HG03039 (cell line): ENCODE measurements around the gene VSIG8.
A peak's percentile ranks its signal among the peaks of the same experiment; 100 is the strongest.
"Not testable (repeated sequence)": the region's sequence is repeated elsewhere in the genome, so short reads cannot be mapped to it uniquely, and the experiment has no call there.

Experiments used
- ATAC-seq: cut with Tn5 transposase; IDR thresholded peaks from one replicate; pipeline ENCODE4 v1.9.1; 2021; ENCODE audit warnings: mild to moderate bottlenecking, moderate library complexity; ENCODE audit not compliant: unreplicated experiment

VSIG8 gene, protein sequence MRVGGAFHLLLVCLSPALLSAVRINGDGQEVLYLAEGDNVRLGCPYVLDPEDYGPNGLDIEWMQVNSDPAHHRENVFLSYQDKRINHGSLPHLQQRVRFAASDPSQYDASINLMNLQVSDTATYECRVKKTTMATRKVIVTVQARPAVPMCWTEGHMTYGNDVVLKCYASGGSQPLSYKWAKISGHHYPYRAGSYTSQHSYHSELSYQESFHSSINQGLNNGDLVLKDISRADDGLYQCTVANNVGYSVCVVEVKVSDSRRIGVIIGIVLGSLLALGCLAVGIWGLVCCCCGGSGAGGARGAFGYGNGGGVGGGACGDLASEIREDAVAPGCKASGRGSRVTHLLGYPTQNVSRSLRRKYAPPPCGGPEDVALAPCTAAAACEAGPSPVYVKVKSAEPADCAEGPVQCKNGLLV

DNA sequence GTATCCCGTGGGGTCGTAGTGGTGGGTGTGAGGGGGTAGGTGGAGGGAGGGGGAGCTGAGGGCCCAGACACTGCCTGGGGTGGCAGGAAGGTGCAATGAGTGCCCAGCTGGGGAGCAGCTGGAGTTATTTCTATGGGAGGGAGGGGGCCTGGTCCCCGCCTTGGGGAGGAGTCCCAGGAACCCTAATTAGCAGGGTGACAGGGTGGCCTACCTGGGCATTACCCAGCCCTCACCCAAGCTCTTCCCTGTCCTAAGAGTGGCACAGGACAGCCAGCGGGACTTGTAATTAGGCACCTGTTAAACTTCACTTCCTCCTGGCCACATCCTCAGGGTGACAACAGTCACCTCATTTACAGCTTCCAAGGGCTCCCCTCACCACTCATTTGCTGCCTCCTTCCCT, at the start of gene VSIG8:
VSIG8 (minus strand) TSS at position 101 of the 400 bp plus-strand sequence. CDS start 136 bp downstream, outside the sequence.
- ATAC-seq: no peak

DNA sequence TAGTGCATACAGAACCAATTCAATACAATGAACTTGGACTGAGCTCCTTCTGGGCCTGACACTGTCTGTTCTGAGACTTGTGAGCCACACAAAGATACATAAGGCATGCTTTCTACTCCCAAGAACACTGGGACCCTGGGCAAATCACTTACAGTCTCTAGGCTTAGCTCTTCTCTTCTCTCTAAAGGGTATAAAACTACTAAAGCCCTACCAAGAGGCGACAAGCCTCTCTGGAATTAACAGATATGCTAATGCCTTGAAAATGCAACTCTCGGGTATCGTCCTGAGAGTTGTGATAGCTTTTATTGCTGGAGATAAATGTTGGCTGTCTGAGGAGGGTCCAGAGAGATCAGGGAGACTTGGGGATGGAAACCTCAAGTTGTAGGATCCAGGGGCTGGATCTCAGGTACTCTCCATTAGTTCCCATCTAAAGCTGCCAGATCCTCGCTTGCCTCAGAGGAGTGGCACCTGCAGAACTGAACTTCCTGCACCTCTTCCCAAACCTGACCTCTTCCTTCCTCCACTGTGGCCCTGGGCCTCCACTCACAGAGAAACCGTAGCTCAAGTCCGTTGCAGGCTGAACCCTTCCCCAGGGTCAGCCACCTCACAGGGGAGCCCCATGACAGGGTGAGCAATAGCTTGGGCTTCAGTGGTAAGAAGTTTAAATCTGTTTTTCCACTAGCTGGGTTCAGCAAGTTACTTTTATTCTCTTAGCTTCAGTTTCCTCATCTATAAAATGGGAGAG, 49.0 kb upstream of the VSIG8 start:
- ATAC-seq: no peak

DNA sequence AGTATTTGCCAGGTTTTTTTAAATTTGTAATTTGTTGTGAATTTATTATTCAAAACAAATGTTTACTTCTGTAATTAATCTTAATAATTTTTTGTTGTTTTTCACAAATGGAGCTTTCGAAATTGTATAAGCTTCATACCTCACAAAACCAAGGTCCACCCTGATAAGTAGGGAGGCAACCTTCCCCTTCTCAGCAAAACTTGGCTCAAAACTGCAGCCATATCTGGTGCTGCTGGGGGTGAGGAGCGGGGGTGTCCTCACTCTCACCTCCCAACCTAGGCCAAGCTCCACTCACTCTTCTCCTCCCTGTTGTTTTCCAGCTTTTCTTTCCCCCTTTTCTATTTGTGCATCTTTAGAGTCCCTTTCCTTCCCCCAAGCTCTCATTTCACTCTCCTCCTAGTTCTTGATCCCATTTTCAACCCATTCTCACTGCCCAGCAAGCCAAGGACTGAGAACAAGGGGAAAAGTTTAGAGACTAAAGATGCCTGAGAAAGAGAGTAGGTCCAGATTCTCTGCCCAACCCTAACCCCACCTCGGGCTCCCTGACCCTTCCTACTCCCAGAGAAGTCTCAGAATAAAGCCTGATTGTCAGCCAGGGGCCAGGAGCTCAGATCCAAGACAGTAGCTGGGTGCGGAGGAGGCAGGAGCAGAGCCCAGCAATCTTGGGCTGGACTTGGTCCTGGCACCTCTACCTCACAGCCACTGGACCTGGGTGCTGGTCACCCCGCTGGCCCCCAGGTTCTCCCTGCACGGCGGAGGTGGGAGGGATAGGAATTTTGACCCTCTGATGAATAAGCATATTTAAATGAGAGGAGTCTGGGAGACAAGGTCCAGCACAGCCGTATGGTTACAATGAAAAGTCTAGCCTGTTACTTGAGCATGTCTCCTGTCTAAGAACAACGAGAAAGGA, 45.8 kb upstream of the VSIG8 start:
- ATAC-seq: no peak

DNA sequence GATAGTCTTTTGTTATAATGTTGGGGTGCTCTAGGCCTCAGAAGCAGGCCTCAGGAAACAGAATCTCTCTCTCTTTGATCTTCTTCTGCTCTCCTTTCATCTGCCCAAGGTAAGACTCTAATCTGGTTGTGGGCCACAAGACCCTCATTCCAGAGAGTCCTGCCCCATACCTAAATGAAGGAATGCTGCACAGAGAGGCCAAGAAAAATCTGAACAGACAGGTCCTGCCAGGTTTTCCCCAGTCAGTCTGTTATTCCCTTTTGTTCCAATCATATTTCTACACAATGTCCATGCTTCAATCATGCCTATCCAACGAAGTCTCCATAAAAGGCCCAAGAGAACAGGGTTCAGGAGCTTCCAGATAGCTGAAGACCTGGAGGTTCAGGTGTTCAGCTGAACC, 44.5 kb upstream of the VSIG8 start:
- no peak for ATAC-seq

DNA sequence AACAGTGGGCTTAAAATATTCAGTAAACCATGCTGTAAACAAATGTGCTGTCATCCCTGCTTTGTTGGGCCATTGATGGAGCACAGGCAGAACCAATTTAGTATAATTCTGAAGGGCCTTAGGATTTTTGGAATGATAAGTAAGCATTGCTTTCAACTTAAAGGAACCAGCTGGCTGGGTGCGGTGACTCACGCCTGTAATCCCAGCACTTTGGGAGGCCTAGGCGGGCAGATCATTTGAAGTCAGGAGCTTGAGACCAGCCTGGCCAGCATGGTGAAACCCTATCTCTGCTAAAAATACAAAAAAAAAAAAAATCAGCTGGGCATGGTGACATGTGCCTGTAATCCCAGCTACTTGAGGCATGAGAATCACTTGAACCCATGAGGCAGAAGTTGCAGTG, 41.6 kb upstream of the VSIG8 start:
- ATAC-seq: not testable (repeated sequence)

DNA sequence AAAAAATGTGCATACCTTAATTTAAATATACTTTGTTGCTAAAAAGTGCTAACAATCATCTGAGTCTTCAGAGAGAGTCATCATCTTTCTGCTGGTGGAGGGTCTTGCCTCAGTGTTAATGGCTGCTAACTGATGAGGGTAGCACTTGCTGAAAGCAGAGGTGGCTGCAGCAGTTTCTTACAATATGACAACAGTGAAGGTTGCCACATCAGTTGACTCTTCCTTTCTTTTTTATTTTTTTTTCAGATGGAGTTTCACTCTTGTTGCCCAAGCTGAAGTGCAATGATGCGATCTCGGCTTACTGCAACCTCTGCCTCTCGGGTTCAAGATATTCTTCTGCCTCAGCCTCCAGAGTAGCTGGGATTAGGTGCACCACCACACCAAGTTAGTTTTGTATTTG, 40.1 kb upstream of the VSIG8 start:
- no peak for ATAC-seq

DNA sequence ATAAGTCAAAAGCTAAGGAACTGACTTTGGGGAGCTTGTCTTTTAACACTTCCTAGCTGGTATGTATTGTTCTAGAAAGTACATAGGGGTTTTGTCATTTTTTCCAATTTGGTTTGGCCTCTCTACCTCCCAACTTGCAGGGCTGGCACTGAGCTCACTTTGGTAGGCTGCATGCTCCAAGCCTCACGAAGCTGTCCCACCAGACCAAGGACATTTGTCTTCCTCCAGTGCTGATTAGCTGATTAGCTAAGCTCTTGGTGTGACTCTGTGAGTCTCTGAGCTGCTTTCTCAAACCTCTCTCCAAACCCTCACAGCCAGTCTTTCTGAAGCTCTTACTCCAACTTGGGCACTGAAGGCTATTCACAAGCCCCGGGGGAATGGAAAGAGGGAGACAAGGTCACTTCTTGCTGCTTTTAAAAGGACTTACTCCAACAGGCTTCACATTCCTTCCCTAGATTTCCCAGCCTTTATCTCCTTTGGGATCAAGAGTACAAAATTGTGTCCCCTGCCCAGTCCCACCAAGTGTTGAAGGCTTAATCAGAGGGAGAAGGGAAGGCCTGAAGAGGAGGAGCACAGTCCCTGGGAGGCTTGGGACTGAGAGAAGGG, 38.4 kb upstream of the VSIG8 start:
- ATAC-seq: no peak

DNA sequence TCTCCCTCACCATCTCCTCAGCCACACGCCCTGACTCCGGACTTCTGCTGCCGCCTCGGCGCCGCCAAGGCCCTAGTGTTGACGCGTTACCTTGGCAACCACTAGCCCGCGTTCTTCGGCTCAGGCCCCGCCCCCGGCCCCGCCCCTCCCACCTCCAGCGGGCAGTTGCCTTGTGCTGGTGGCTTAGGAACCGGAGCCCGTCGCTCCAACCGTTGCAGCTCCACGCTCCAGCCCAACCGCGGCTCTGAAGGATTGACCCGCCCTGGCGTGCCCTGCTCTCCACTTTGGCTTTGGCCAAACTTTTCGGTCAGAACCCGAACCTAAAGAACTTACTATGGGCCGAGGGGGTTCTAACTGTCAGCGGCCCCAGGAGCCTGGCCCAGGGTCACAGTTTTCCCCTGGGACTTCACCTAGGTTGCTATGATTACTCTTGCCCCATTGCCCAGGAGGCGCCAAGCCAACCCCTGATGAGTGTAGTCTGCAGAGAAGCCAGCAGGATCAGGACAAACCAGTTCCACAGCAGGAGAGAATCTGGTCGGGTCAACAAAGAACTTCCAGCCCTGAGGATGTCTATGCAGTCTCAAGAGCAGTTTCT, 37.7 kb upstream of the VSIG8 start, which contains the start of gene CFAP45:
CFAP45 (minus strand) TSS at position 80 of the 595 bp plus-strand sequence; CDS start at position 13, 67 bp downstream.
- no peak for ATAC-seq

DNA sequence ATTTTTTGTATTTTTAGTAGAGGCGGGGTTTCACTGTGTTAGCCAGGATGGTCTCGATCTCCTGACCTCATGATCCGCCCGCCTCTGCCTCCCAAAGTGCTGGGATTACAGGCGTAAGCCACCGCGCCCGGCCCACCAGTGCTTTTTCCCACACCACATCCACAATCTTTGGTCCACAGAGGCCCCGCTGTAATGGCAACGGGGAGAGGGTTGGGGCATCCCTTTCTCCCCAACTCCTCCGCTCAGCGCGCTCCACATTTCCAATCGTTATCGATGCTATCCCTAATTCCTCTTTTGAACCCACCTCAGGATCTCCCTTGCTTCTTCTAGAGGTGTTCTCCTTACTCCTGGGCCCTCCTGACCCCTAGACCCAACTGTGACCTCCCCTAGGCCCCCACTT, 37.2 kb upstream of the VSIG8 start:
- ATAC-seq: not testable (repeated sequence)

DNA sequence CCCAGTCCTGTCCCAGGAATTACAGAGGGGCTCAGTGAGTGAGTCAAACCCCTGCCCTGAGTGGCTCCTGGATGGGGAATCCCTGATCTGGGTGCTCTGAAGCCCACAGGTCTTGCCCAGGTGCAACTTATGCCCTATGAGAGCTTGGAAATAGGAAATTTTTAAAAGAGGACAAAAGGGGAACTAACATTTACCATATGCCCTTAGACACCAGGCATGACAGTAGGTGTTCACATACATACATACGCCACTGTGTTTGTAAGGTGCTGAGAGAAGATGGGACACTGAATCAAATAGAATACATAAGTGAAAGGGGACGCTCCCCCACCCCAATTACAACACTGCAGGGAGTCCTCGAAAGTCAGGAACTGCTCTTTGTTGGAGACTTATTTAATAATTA, 36.1 kb upstream of the VSIG8 start:
- no peak for ATAC-seq

DNA sequence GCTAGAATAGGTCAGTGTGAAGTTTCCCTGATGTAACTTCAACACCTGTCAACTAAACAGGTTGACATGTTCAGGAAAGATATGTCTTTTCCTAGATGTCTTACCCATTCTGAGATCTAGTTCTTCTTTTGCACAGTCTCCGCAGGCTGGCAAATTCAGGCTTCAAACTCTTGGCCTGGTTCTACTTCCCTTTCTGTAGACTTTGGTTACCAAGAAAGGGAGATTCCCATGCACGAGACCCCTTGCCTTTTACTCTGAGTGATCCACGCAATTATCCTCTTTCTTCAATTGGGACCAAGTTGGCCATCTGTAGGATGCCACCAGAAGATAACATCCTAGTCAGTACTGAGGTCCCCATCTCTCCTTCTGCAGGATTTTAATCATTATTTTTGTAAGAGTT, 35.5 kb upstream of the VSIG8 start:
- ATAC-seq: no peak

DNA sequence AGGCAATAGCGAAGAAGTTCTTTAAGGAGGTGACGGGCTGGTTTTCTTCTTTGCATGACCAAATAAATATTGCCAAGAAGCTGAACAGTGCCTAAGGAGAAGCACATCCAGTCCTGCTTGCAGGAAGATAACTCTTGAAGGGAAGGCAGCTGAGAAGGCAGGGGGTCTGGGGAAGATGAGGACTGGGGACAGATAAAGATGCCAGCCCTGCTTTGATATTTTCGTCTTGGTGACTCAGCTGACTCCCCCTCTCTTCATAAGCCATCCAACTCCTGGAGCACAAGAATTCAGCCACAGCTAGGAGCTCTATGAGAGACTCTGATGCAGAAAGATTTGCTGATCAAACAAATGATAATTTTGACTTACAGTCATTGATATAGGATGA, 34.1 kb upstream of the VSIG8 start:
- ATAC-seq: no peak

DNA sequence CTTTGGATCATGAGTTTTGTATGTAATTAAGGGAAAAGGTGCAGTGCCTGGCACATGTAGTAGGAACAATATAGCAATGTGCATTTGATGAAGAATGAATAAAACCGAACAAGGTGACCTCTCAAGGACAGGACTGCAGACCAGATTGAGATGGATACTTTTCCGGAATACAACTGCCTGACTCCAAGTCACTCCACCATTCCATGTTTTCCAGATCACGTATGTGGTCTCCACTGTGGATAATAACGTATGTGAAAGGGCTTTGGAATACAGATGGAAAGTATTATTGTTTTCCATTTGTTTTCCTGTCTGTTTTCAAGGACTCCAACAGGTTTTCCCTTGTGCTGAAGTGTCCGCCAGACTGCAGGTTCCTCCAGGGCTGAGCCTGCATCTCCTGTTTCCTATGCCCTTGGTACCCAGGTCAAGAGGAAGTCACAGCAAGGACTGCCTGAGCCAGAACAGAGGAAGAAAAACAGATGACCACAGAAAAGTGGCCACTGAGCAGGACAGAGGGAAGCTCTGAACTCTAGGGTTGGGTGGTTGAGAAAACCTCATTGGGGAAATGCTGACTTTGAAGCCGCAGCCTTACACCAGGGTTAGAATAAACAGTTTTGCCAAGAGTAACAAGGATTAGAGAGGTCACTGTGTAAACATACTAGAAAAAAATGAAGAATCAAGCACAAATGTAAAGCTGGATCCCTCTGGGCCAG, 33.5 kb upstream of the VSIG8 start:
- ATAC-seq: no peak

DNA sequence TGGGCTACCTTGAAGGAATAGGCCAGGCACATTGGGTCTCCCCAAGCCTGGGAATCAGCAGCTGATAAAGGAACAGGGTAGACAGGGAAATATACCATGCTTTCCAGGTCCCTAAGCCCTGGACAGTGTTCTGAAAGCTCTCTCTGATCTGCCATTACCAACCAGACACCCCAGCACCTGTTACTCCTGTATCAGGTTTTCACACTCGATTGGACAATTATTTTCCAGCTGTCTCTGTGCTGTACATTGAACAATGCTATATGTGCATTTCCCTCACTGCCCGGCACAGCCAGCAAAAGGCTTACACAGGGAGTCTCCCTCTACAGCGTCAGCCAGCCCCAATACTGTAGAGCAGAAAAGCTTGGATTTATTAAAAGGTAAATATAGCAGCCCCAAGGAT, 32.8 kb upstream of the VSIG8 start:
- ATAC-seq: no peak

DNA sequence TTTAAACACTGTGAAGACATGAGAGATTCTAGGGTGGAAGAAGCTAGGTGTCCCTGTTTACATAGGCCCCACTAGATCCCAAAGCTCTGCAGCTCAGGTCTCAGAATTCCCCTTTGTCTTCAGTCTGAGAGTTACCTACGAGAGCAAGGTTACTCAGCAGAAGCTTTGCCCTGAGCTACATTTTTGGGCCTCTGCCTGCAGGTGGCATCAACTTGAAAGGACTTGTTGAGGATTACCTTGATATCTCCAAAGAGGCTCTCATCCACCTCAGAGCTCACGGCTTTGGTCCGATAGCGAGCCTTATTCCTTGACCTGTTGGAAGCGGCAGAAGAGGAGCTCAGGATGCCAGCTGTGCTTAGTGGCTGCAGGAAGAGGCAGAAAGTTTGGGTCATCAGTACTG, 30.5 kb upstream of the VSIG8 start:
- ATAC-seq: no peak

DNA sequence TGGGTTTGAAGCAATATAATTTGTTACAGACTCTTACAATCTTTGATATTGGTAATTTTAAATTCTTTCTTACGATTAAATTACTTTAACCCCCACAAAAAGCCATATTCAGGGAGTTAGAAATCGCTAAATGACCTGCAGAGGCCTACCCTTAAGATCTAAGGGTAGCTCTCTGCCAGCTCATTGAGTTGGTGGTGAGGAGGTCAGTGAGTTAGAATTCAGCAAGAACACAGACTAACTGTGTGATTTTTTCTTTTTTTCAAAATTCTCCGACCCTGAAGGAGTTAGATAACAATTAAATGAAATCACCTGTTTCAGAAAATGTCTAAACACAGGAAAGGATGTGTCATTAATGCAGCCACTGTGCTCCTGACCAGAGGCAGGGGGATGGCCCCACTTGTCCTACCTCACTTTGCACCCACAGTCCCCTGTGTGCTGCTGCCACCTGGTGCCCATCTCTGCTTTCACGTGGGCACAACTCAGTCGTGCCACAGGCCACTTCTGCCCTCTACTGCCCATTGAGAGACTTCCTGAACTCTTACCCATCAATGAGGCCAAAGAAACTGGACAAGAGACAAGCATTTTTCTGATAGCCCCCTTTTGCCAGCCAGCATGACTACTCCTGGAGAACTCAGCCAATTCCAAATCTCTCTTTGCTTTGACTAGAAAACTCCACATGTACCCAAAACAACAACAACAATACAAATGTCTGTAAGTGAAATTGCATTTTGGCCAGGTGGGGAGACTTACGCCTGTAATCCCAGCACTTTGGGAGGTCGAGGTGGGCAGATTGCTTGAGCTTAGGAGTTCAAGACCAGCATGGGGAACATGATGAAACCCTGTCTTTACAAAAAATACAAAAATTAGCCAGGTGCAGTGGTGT, 29.1 kb upstream of the VSIG8 start:
- peak; percentile 60 for ATAC-seq

DNA sequence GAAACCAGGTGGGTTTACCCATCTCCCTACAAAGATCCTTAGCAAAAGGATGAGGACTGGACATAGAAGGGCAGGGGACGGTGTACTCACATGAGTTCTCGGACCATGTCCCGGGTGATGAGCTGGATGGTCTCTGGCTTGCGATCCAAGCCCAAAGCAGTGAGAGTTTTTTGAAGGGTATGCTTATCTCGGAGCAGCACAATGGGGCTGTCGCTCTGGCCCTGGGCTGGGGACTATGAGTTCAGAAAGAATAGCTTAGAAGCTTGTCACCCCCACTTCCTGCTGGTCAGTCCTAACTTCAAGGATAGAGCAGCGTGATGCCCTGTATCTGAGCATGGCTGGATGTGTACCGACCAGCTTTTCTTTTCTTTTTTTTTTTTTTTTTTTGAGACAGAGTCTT, 27.9 kb upstream of the VSIG8 start:
- ATAC-seq: no peak

DNA sequence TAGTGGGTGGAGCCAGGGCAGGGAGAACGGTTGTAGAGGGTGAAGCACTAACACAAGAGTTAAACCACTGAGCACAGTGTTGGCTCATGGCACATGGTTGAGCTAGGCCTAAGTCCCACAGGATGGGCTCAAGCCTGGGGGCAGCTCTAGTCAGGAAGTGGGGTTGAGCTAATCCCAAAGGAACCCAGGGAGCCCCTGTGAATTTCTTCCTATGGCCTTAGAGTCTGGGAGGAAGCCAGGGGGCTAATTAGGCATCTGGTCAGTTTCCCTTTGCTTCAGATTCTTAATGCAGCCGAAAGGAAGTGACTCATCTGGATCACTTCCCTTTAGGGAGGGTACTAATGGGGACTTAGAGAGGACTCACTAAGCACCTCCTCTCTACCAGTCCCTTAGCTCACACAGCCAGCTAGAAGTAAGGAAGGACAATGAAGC, 27.4 kb upstream of the VSIG8 start:
- peak; percentile 76 for ATAC-seq

DNA sequence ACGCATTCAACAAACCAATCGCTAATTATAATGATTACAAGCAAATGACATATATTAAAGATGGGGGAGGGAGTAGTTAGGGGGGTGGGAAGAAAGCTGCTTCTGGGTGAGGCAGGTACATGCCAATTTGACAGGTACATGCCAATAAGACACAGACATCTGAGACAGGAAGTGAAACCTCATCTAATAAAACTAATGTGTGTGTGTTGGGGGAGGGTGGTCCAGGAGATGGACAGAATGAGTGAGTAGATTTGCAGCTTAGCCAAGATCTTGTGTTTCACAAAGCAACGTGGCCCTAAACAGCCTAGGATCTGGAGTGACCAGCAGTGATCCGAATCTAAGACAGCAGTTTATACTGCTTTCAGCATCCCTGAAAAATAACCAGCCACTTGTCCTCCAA, 26.7 kb upstream of the VSIG8 start:
- ATAC-seq: no peak
